ENCODE results near the gene MMP11.
A peak's percentile ranks its signal among the peaks of the same experiment; 100 is the strongest.
"Not testable (repeated sequence)": the region's sequence is repeated elsewhere in the genome, so short reads cannot be mapped to it uniquely, and the experiment has no call there.

Gene MMP11, protein sequence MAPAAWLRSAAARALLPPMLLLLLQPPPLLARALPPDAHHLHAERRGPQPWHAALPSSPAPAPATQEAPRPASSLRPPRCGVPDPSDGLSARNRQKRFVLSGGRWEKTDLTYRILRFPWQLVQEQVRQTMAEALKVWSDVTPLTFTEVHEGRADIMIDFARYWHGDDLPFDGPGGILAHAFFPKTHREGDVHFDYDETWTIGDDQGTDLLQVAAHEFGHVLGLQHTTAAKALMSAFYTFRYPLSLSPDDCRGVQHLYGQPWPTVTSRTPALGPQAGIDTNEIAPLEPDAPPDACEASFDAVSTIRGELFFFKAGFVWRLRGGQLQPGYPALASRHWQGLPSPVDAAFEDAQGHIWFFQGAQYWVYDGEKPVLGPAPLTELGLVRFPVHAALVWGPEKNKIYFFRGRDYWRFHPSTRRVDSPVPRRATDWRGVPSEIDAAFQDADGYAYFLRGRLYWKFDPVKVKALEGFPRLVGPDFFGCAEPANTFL

DNA sequence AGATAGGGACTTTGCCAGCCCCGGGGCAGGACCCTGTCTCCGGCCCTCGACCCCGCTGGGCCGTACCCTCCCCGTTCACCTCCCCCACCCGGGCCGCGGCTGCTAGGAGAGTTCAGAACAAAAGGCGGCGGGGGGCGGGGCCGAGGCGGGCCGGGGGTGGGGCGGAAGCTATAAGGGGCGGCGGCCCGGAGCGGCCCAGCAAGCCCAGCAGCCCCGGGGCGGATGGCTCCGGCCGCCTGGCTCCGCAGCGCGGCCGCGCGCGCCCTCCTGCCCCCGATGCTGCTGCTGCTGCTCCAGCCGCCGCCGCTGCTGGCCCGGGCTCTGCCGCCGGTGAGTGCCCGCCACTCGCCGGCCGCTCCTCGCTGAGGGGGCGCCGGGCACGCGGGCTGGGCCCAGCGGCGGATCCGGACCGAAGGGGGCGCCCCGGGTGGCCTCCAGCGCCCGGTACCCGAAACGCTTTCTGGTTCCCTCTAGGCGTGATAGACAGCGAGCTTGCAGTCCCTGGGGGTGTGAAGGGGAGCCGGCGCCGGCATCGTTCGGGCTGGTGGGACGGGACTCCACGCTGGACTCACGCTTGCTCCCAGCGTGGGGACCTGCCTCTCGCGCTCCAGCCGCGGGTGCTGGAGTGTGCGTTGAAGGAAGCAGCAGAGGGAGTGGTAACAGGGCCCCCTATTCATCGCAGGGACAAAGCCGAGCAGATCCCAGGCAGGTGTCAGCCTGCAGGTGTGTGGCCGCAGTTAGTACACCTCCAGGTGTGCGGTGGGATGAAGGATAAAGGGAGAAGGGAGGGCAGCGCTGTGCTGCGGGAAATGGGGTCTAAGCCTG is at the start of gene MMP11:
TSS of gene MMP11 (plus strand) at position 201 of the 825 bp plus-strand sequence. CDS start at position 223, 22 bp downstream.
- TF ChIP-seq, protein P1, sequence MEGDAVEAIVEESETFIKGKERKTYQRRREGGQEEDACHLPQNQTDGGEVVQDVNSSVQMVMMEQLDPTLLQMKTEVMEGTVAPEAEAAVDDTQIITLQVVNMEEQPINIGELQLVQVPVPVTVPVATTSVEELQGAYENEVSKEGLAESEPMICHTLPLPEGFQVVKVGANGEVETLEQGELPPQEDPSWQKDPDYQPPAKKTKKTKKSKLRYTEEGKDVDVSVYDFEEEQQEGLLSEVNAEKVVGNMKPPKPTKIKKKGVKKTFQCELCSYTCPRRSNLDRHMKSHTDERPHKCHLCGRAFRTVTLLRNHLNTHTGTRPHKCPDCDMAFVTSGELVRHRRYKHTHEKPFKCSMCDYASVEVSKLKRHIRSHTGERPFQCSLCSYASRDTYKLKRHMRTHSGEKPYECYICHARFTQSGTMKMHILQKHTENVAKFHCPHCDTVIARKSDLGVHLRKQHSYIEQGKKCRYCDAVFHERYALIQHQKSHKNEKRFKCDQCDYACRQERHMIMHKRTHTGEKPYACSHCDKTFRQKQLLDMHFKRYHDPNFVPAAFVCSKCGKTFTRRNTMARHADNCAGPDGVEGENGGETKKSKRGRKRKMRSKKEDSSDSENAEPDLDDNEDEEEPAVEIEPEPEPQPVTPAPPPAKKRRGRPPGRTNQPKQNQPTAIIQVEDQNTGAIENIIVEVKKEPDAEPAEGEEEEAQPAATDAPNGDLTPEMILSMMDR (IDR thresholded peaks at IDR 0.05; ENCODE audit: low read depth, low read length) = no peak
- peak in 1 of 2 donors; percentile 47 for DNase-seq (ENCODE audit: low read depth in 2 of 2)
- peak within 1 kb of the TSS; percentile 40 to 41 for H3K4me3 ChIP-seq (replicated peaks in 1 of 2; ENCODE audit: low read depth in 2 of 2, low read length in 2 of 2)

DNA sequence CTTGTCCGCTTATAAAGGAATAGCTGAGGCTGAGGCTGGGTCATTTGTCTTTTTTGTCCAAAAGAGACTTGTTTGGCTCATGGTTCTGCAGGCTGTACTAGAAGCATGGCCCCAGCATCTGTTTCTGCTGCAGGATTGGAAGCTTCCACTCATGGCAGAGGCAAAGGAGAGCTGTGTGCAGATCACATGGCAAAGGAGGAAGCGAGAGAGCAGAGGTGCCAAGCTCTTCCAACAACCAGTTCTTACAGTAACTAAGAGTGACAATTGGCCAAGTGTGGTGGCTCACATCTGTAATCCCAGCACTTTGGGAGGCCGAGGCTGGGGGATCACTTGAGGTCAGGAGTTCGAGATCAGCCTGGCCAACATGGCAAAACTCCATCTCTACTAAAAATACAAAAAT is 44.5 kb upstream of the MMP11 start:
- DNase-seq (ENCODE audit: low read depth in 2 of 2); H3K4me3 ChIP-seq (replicated peaks in 1 of 2; ENCODE audit: low read depth in 2 of 2, low read length in 2 of 2): not testable (repeated sequence)

DNA sequence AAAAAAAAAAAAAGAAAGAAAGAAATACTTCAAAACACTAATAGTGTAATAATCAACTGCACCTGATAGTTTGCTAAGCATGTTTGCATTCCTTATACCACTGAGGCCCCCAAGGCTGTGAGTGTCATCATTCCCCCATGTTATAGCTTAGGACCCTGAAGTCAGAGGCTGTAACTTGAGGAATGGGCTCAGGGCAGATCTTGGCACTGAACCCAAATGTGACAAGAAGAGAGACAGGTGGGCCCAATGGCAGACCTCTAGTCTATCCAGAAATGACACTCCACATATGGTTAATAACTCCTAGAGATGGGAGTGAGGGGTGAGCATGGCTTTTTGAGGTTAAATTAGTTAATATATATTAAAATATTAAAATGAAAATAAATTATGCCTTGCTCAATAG is 35.0 kb upstream of the MMP11 start:
- TF ChIP-seq, protein P1 (IDR thresholded peaks at IDR 0.05; ENCODE audit: low read depth, low read length) = no peak
- no peak for DNase-seq (ENCODE audit: low read depth in 2 of 2)

DNA sequence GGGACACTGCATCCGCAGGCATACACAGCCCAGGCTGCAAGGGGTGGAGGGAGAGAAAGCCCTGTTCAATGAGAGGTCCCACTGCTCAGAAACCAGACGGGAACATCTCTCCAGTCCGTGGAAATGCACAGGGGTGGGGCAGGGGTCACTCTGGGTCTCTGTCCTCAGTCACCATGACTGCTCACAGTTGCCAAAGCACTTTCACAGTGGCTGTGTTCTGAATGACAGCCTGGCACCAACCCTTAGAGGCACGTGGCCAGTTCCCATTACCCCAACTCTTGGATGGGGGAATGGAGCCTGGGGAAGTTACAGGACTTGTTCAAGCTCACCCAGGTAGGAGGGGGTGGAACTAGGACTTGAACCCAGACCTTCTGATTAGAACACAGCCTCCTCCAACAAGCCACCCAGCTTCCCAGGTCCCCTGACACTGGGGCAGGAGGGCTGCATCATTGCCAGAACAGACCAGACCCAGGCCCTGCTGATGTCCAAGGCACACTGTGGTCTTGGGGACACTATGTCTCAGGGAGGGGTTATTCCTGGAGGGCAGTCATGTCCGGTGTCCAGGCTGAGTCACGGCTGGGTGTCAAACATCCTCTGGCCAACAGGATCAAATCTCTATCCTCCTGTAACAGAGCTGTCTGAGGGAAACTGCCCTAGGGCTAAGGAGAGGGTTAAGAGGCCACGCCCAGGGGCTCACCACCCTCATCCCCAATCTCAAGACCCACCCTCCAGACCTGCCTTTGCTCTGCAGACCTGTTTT is 30.0 kb upstream of the MMP11 start:
- H3K4me3 ChIP-seq (replicated peaks in 1 of 2; ENCODE audit: low read depth in 2 of 2, low read length in 2 of 2) = no peak overlapping the region
- TF ChIP-seq, protein P1 (IDR thresholded peaks at IDR 0.05; ENCODE audit: low read depth, low read length) = no peak
- peak in 1 of 2 donors; percentile 43 for DNase-seq (ENCODE audit: low read depth in 2 of 2)

More for the DNA sequence above, 35.0 kb upstream of the MMP11 start:
- no peak overlapping the region for H3K4me3 ChIP-seq (replicated peaks in 1 of 2; ENCODE audit: low read depth in 2 of 2, low read length in 2 of 2)

DNA sequence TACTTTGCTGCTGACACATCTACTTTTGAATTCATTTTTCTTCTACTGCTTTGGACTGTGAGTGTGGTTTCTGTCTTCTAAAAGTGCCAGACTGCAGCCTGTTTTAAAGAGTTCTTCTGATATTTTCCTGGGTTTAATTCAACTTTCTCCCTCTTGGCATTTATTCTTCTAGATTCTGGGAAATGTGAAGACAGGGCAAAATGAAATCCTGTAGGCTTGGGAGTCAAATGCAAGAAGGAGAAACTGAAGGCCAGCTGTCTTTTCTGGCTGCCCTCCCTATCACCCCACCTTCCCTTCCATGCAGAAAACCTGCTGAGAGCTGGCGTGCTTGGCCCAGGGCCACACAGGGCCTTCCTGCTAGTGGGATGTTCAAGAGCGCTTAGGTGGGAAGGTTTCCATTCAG is 29.3 kb upstream of the MMP11 start:
- no peak overlapping the region for H3K4me3 ChIP-seq (replicated peaks in 1 of 2; ENCODE audit: low read depth in 2 of 2, low read length in 2 of 2)
- DNase-seq (ENCODE audit: low read depth in 2 of 2) = peak in 1 of 2 donors; percentile 67
- TF ChIP-seq, protein P1 (IDR thresholded peaks at IDR 0.05; ENCODE audit: low read depth, low read length) = no peak

DNA sequence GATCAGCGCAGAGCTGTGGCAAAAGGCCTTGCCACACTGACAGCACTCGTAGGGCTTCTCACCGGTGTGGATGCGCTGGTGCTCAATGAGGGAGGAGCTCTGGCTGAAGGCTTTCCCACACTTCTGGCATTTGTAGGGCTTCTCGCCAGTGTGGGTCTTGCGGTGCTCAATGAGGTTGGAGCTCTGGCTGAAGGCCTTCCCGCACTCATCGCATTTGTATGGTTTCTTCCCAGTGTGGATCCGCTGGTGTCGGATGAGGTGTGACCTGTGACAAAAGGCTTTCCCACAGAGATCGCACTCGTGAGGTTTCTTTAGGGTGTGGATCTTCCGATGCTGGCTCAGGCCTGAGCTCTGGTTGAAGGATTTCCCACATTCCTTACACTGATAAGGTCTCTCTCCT is 28.6 kb upstream of the MMP11 start:
- H3K4me3 ChIP-seq (replicated peaks in 1 of 2; ENCODE audit: low read depth in 2 of 2, low read length in 2 of 2) = no peak overlapping the region
- no peak for DNase-seq (ENCODE audit: low read depth in 2 of 2)
- TF ChIP-seq, protein P1 (IDR thresholded peaks at IDR 0.05; ENCODE audit: low read depth, low read length) = no peak

Data from cardiac fibroblast (primary cell).